Epithelial cell of proximal tubule (primary cell): ENCODE measurements around the gene C1orf50. TPM values are rescaled to one million over a fixed set of nuclear protein-coding genes. Genes with fewer than 3 reads are reported as not detected.
"Not testable (repeated sequence)": the region's sequence is repeated elsewhere in the genome, so short reads cannot be mapped to it uniquely, and the experiment has no call there.

Experiments
- DNase-seq: peaks from one replicate; pipeline ENCODE4 v3.0.0-alpha.2; 2011; ENCODE audit warnings: low read depth
- H3K4me3 ChIP-seq: 2 replicates; pipeline ENCODE4 v1.5.1; 2011; ENCODE audit warnings: low read depth, mild to moderate bottlenecking, low read length
- CTCF ChIP-seq: conservative IDR thresholded peaks from 2 replicates; pipeline ENCODE4 v1.5.1; 2012; ENCODE audit warnings: low read depth, mild to moderate bottlenecking, low read length
- total RNA-seq: library from RNA; depleted of rRNA; stranded (reverse); fragments of >200 nt; gene quantifications from 2 replicates; pipeline ENCODE4 v1.2.3, GENCODE V29; 2015

The C1orf50 gene
- total RNA-seq, 1 donor from 2014 or later = 7.8 TPM

DNA sequence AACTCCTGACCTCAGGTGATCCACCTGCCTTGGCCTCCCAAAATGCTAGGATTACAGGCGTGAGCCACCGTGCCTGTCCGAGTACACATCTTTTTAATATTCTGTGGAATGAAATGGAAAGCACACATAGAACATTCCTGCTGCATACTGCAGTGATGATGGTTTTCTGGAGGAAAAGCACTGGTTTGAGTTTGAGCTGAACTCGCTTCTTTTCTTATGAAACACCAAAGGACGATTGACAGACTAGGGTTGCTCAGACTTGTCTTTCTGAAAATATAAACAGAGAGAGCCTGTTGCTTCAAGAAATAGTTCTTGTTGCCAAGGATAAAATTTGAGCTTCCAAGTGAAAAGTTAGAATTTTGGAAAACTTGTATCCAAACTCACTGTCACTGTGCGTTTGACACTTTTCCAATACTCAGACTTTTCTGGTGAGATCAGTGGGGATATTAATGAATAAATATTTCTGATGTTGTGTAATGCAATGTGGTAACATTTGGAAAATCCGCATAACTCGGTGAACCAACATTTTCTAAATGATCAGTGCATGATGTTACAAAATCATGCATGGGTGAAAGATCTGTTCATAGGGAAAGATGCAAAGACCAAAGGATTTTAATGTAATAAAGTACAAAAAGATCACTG lies 34.9 kb downstream of the C1orf50 start:
- DNase-seq = no peak
- no peak overlapping the region for H3K4me3 ChIP-seq
- no peak for TF ChIP-seq CTCF

GRCh38 chr1:42806171-42806570 lies 39.1 kb downstream of the C1orf50 start:
- TF ChIP-seq CTCF = no peak
- H3K4me3 ChIP-seq = no peak overlapping the region
- DNase-seq = no peak

- no peak overlapping the region for H3K4me3 ChIP-seq
- no peak for DNase-seq
- no peak for TF ChIP-seq CTCF
Observed at GRCh38 chr1:42806593-42806992, 39.5 kb downstream of the C1orf50 start.

- DNase-seq = no peak
- no peak overlapping the region for H3K4me3 ChIP-seq
- TF ChIP-seq CTCF = no peak
Observed at GRCh38 chr1:42807056-42807668, 40.1 kb downstream of the C1orf50 start.

- DNase-seq, H3K4me3 ChIP-seq: not testable (repeated sequence)
Observed at GRCh38 chr1:42814815-42815214, 47.8 kb downstream of the C1orf50 start.

- no peak for TF ChIP-seq CTCF
- DNase-seq = no peak
- H3K4me3 ChIP-seq = peak overlapping the region; percentile 74
Observed at GRCh38 chr1:42815941-42816584, 49.0 kb downstream of the C1orf50 start.

DNA sequence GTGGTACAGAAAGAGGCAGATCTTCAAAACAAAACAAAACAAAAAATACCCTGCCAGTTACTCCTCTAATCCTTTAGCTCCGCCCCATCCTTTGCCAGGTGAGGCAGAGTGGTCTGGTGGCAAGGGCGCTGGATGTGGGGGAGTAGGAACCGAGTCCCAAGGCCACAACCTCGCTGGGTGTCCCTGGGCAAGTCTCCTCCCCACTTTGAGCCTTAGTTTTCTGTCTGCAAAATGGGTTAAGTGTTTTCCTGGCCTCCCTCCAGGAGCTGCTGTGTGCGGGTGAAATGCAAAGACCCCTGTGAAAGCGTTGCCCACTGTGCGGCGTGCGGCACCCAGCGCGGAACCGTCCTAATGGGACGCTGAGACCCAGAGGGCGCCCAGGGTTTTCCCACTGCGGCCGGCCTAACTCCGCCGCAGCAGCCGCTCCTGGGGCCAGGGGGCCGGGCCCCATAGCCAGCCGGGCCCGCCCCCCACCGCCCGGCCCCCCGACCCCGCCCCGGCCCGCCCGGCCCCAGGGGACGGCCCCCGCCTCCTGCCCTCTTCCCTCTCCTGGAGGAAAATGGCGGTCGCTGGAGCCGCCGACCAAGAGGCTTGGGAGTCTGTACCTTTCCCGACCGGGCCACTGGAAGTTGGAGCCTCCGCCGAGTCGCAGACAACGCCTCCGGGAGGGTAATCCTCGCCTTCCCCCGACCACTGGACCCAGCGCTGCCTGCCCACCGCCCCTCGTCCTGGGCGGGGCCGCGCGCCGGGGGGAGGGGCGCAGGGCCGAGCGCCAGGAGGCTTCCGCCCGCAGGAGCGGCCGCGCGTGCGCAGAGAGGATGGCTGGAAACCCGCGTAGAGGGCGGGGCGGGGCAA lies 49.8 kb downstream of the C1orf50 start, which contains the start of the genes ERMAP and SVBP:
Gene ERMAP, plus strand, starts transcription at position 538 of the 855 bp plus-strand sequence. CDS start 13,327 bp downstream, outside the sequence.
Gene SVBP, minus strand, starts transcription at position 813 of the 855 bp plus-strand sequence. CDS start 853 bp downstream, outside the sequence.
- peak within 1 kb of the TSS; percentile 74 for H3K4me3 ChIP-seq
- no peak for DNase-seq
- no peak for TF ChIP-seq CTCF
